GM12891 (cell line): ENCODE results near the gene RP2.

Experiments
- DNase-seq: peaks from one replicate; pipeline ENCODE4 v3.0.0; 2011; ENCODE audit warnings: low spot score; ENCODE audit not compliant: insufficient read length
- FAIRE-seq: peaks from 2 replicates; lab custom pipeline; 2011; peaks lifted over from hg19 to GRCh38; lab: Jason Lieb, UNC
- PAX5 ChIP-seq: IDR thresholded peaks from 2 replicates; pipeline ENCODE4 v1.6.1; 2011; ENCODE audit warnings: low read length, moderate library complexity, mild to moderate bottlenecking; ENCODE audit not compliant: insufficient read depth, severe bottlenecking
- POLR2A ChIP-seq: IDR thresholded peaks from 2 replicates; pipeline ENCODE4 v1.6.1; 2011; ENCODE audit warnings: low read depth, low read length, control low read depth
- POLR2AphosphoS5 ChIP-seq: IDR thresholded peaks from 2 replicates; pipeline ENCODE4 v1.6.1; 2011; ENCODE audit warnings: low read depth, low read length, control low read depth
- POU2F2 ChIP-seq: IDR thresholded peaks from 2 replicates; pipeline ENCODE4 v1.6.1; 2011; ENCODE audit warnings: low read depth, mild to moderate bottlenecking, control low read depth, low read length, moderate library complexity
- SPI1 ChIP-seq: IDR thresholded peaks from 2 replicates; pipeline ENCODE4 v1.6.1; 2011; ENCODE audit warnings: low read depth, low read length, control low read depth
- TAF1 ChIP-seq: IDR thresholded peaks from 2 replicates; pipeline ENCODE4 v1.6.1; 2011; ENCODE audit warnings: low read depth, low read length, control low read depth

RP2 gene

GRCh38 chrX:46876901-46877300 lies 40.1 kb downstream of the RP2 start:
- no peak for FAIRE-seq

GRCh38 chrX:46882266-46882665 lies 45.4 kb downstream of the RP2 start:
- TF ChIP-seq TAF1: no peak
- no peak for TF ChIP-seq PAX5
- TF ChIP-seq POLR2AphosphoS5: no peak
- TF ChIP-seq SPI1: no peak

More at GRCh38 chrX:46876901-46877300, 40.1 kb downstream of the RP2 start:
- TF ChIP-seq SPI1 (no peak), POLR2AphosphoS5 (no peak), TAF1 (no peak), PAX5 (no peak), POLR2A (no peak), POU2F2 (no peak)
- no peak for DNase-seq

GRCh38 chrX:46884799-46885198 lies 48.0 kb downstream of the RP2 start:
- no peak for TF ChIP-seq PAX5
- TF ChIP-seq TAF1: no peak
- no peak for TF ChIP-seq SPI1
- no peak for TF ChIP-seq POU2F2
- no peak for TF ChIP-seq POLR2A
- no peak for TF ChIP-seq POLR2AphosphoS5
- FAIRE-seq: no peak
- no peak for DNase-seq

More at GRCh38 chrX:46882266-46882665, 45.4 kb downstream of the RP2 start:
- DNase-seq (no peak), FAIRE-seq (no peak)

GRCh38 chrX:46898207-46898606 lies 61.4 kb downstream of the RP2 start:
- TF ChIP-seq PAX5 (no peak), POU2F2 (no peak), POLR2A (no peak), SPI1 (no peak), POLR2AphosphoS5 (no peak), TAF1 (no peak)
- no peak for DNase-seq
- no peak for FAIRE-seq

- TF ChIP-seq POLR2AphosphoS5 (no peak), POLR2A (no peak), TAF1 (no peak), SPI1 (no peak), POU2F2 (no peak), PAX5 (no peak)
- FAIRE-seq (peak; percentile 84), DNase-seq (peak; percentile 24)
Observed at GRCh38 chrX:46903458-46904242, 66.8 kb downstream of the RP2 start.

- DNase-seq (no peak), FAIRE-seq (no peak)
- no peak for TF ChIP-seq POU2F2
- no peak for TF ChIP-seq TAF1
- no peak for TF ChIP-seq POLR2A
- no peak for TF ChIP-seq POLR2AphosphoS5
Observed at GRCh38 chrX:46904626-46905025, 67.8 kb downstream of the RP2 start.

- no peak for DNase-seq
- TF ChIP-seq POLR2A (no peak), TAF1 (no peak), SPI1 (no peak), POLR2AphosphoS5 (no peak), PAX5 (no peak), POU2F2 (no peak)
- no peak for FAIRE-seq
Observed at GRCh38 chrX:46910415-46910814, 73.6 kb downstream of the RP2 start.

GRCh38 chrX:46912098-46912602 lies 75.3 kb downstream of the RP2 start, which contains the start of gene JADE3:
Gene JADE3, plus strand, starts transcription at chrX:46912421. Its CDS starts 72,474 bp downstream, at chrX:46984895.
- TF ChIP-seq POLR2AphosphoS5: no peak
- no peak for TF ChIP-seq POU2F2
- TF ChIP-seq SPI1: no peak
- TF ChIP-seq TAF1: no peak
- TF ChIP-seq PAX5: no peak
- TF ChIP-seq POLR2A: no peak
- peak; percentile 75 for FAIRE-seq

GRCh38 chrX:46912603-46913491 lies 76.0 kb downstream of the RP2 start:
- no peak for TF ChIP-seq POLR2AphosphoS5
- FAIRE-seq (no peak), DNase-seq (peak; percentile 26)

More at GRCh38 chrX:46912098-46912602, 75.3 kb downstream of the RP2 start, which contains the start of gene JADE3:
- no peak for DNase-seq
